GM12878 (cell line): ENCODE measurements around the gene AGAP1. TPM values are rescaled to one million over a fixed set of nuclear protein-coding genes. Genes with fewer than 3 reads are reported as not detected.

Experiments used
- ATAC-seq: fragments of 200-7000 bp; cut with Tn5 transposase; 3 replicates; pipeline ENCODE4 v1.9.1; 2020; ENCODE audit warnings: mild to moderate bottlenecking, moderate library complexity
- BruUV-seq: library from RNA; stranded (reverse); fragments of 400-500 nt; replicated peaks from 2 replicates; lab custom pipeline; 2021; lab: Mats Ljungman, UMichigan
- CTCF ChIA-PET: fragments of 300-600 bp; sonication (Branson Sonifier 250); formaldehyde crosslinking; extraction: SDS; loops from one replicate; lab custom pipeline; 2021; ENCODE audit warnings: inconsistent platforms; lab: Yijun Ruan, JAX
- POLR2A ChIA-PET: fragments of 350-600 bp; formaldehyde crosslinking; extraction: SDS; loops from one replicate; lab custom pipeline; 2021; ENCODE audit warnings: inconsistent platforms; lab: Charles Lee
- RAD21 ChIA-PET: fragments of 300-600 bp; sonication (Branson Sonifier 250); formaldehyde crosslinking; loops from one replicate; lab custom pipeline; 2023; ENCODE audit warnings: antibody characterized with exemption; ENCODE audit not compliant: unreplicated experiment; lab: Charles Lee
- SMC1A ChIA-PET: fragments of 300-600 bp; sonication (Branson Sonifier 250); formaldehyde crosslinking; loops from one replicate; lab custom pipeline; 2023; ENCODE audit not compliant: unreplicated experiment, uncharacterized antibody; lab: Charles Lee
- DNase-seq: peaks from one replicate; pipeline ENCODE4 v3.0.0-alpha.2; 2011; ENCODE audit warnings: low read depth, low spot score
- FAIRE-seq: peaks from 3 replicates; lab custom pipeline; 2011; peaks lifted over from hg19 to GRCh38; lab: Jason Lieb, UNC
- H2AFZ ChIP-seq: 2 replicates; pipeline ENCODE4 v1.6.0; 2011; ENCODE audit warnings: low read depth, low read length, control low read depth; ENCODE audit not compliant: control insufficient read depth
- H3K27ac ChIP-seq: 2 replicates; pipeline ENCODE4 v1.5.1; 2011; ENCODE audit warnings: control low read depth; ENCODE audit not compliant: control insufficient read depth, insufficient read depth
- H3K27me3 ChIP-seq, 2 experiments: replicated peaks in 1 of 2; 2 replicates each; pipeline versions ENCODE4 v1.6.0 to v1.6.1; 2011; ENCODE audit warnings: low read length in 1 of 2; ENCODE audit not compliant: control insufficient read depth in 2 of 2, insufficient read depth in 2 of 2
- H3K36me3 ChIP-seq, 2 experiments: 2 replicates each; pipeline ENCODE4 v1.5.1; 2011; ENCODE audit warnings: low read length in 1 of 2; ENCODE audit not compliant: control insufficient read depth in 2 of 2, insufficient read depth in 2 of 2
- H3K4me1 ChIP-seq: 2 replicates; pipeline ENCODE4 v1.6.1; 2011; ENCODE audit warnings: mild to moderate bottlenecking, low read length, moderate library complexity, mixed read lengths; ENCODE audit not compliant: control insufficient read depth, insufficient read depth
- H3K4me2 ChIP-seq: 2 replicates; pipeline ENCODE4 v1.6.0; 2011; ENCODE audit warnings: control low read depth; ENCODE audit not compliant: control insufficient read depth, insufficient read depth
- H3K4me3 ChIP-seq: fragments of 200-600 bp; sonication (generic); 2 replicates; pipeline ENCODE4 v1.5.1; 2016
- H3K79me2 ChIP-seq: 2 replicates; pipeline ENCODE4 v1.6.0; 2011; ENCODE audit warnings: low read length; ENCODE audit not compliant: control insufficient read depth, insufficient read depth
- H3K9ac ChIP-seq: 2 replicates; pipeline ENCODE4 v1.8.0; 2011; ENCODE audit warnings: low read length, control low read depth, mixed read lengths; ENCODE audit not compliant: control insufficient read depth, insufficient read depth
- H3K9me3 ChIP-seq: replicated peaks from 3 replicates; pipeline ENCODE4 v1.5.1; 2011; ENCODE audit warnings: mild to moderate bottlenecking, low read length; ENCODE audit not compliant: control insufficient read depth, insufficient read depth
- H4K20me1 ChIP-seq: 2 replicates; pipeline ENCODE4 v1.6.0; 2011; ENCODE audit not compliant: control insufficient read depth, insufficient read depth
- LARP7 ChIP-seq: fragments of 450-650 bp; IDR thresholded peaks from 2 replicates; pipeline ENCODE4 v1.6.1; 2017; ENCODE audit warnings: mild to moderate bottlenecking
- SUZ12 ChIP-seq: fragments of 200-600 bp; sonication (generic); IDR thresholded peaks from one replicate; pipeline ENCODE4 v1.6.1; 2018; ENCODE audit warnings: antibody characterized with exemption, mild to moderate bottlenecking; ENCODE audit not compliant: unreplicated experiment
- USF1 ChIP-seq: IDR thresholded peaks from 2 replicates; pipeline ENCODE4 v1.6.1; 2011; ENCODE audit warnings: borderline replicate concordance, low read depth, mild to moderate bottlenecking, moderate library complexity, mixed read lengths, low read length; ENCODE audit not compliant: insufficient read depth; ENCODE audit errors: extremely low read length
- ZNF24 ChIP-seq: fragments of 450-650 bp; IDR thresholded peaks from 2 replicates; pipeline ENCODE4 v1.6.1; 2017; ENCODE audit warnings: antibody characterized with exemption, mild to moderate bottlenecking
- ZNF592 ChIP-seq: fragments of 450-650 bp; IDR thresholded peaks from 2 replicates; pipeline ENCODE4 v1.6.1; 2017; ENCODE audit warnings: mild to moderate bottlenecking, moderate library complexity
- WGBS: methylation state at CpG from one replicate; pipeline ENCODE4 v1.1.6; 2016; ENCODE audit warnings: low lambda C conversion rate; ENCODE audit not compliant: insufficient replicate concordance, insufficient coverage; ENCODE audit errors: missing lambda C conversion rate; 5-methylcytosine and 5-hydroxymethylcytosine counted together
- in situ Hi-C: fragments of 300-500 bp; cut with MboI; formaldehyde crosslinking; loops from 9 replicates; pipeline ENCODE4 v1.14.3; 2018; ENCODE audit warnings: mixed read lengths
- intact Hi-C: fragments of 100-400 bp; cut with micrococcal nuclease; formaldehyde crosslinking; loops from one replicate; pipeline ENCODE4 v1.14.2; 2022; ENCODE audit not compliant: unreplicated experiment
- polyA plus RNA-seq, 11 experiments: library from polyadenylated mRNA; depleted of rRNA in 4 of 11; unstranded in 6 of 11; stranded (reverse) in 5 of 11; fragments of >200 nt; fragmentation: Nextera tagmentation in 4 of 11; fragmentation: Illumina TruSeq in 1 of 11; extraction: Ambion mirVana in 4 of 11; extraction: Trizol in 1 of 11; gene quantifications; 1 replicate in 1 of 11; 2 replicates in 10 of 11; pipeline versions ENCODE4 v1.2.1 to v1.2.3, GENCODE V29; 2011 to 2016; ENCODE audit warnings: inconsistent platforms in 2 of 11, missing spikeins in 2 of 11, low read depth in 1 of 11
- total RNA-seq, 4 experiments: library from RNA; depleted of rRNA in 3 of 4; stranded (reverse); fragments of >200 nt in 3 of 4; fragmentation: Illumina TruSeq in 1 of 4; extraction: Trizol in 1 of 4; gene quantifications; 2 replicates each; pipeline versions ENCODE4 v1.2.1 to v1.2.3, GENCODE V29; 2013 to 2021

The AGAP1 gene
- total and polyA plus RNA-seq, 10 of the 15 experiments (the other 5 are each of a cell fraction or from before 2014, with no cell fraction given): 0.05 to 0.15 (median 0.06) TPM; not detected in 7

GRCh38 chr2:236040600-236041328 is 546.9 kb downstream of the AGAP1 start:
- 48% methylated on average over 21 of the region's 21 CpGs for WGBS
- SMC1A ChIA-PET: no interaction called here

More at GRCh38 chr2:236040600-236041328, 546.9 kb downstream of the AGAP1 start:
- DNase-seq (no peak), ATAC-seq (no peak), FAIRE-seq (no peak)
- POLR2A ChIA-PET: no interaction called here
- H3K9me3 ChIP-seq: no peaks in the 10 kb centered on the region
- no peaks in the 10 kb centered on the region; a peak in 1 of 4 replicates for H3K27me3 ChIP-seq
- no TSS peak for BruUV-seq
- intact Hi-C loops: no loop called here
- H3K4me2 ChIP-seq: no peak overlapping the region
- H3K27ac ChIP-seq: no peak overlapping the region
- no peak overlapping the region for H2AFZ ChIP-seq
- no peak overlapping the region for H3K9ac ChIP-seq
- no peaks in the 10 kb centered on the region for H3K36me3 ChIP-seq
- no peaks in the 10 kb centered on the region for H4K20me1 ChIP-seq
- in situ Hi-C loops: no loop called here
- no peaks in the 10 kb centered on the region for H3K4me1 ChIP-seq
- H3K4me3 ChIP-seq: no peak overlapping the region
- RAD21 ChIA-PET: no interaction called here
- TF ChIP-seq LARP7 (no peak), ZNF592 (no peak), SUZ12 (no peak), ZNF24 (no peak), USF1 (no peak)
- TF ChIP-seq, all 136 proteins: peak for 0
- H3K79me2 ChIP-seq: no peaks in the 10 kb centered on the region
- CTCF ChIA-PET: interaction anchor here (0.6 to 1.4 kb wide), 2 partner anchors 10 to 683 kb away, joined by 3 read pairs; no protein-coding TSS in a partner anchor
